GM12875 (cell line): ENCODE measurements around the gene AGPAT3.
A peak's percentile ranks its signal among the peaks of the same experiment; 100 is the strongest.

ENCODE experiments used
- H3K4me3 ChIP-seq: one replicate; pipeline ENCODE4 v1.5.1; 2011; ENCODE audit warnings: low read depth, low read length, control low read depth
- TF ChIP-seq, protein P1 (sequence below): IDR thresholded peaks from 2 replicates; pipeline ENCODE4 v1.5.1; 2011; ENCODE audit warnings: low read depth, mild to moderate bottlenecking, control low read depth, inconsistent platforms, low read length, moderate library complexity, borderline replicate concordance; ENCODE audit not compliant: insufficient read depth

AGPAT3 gene

DNA sequence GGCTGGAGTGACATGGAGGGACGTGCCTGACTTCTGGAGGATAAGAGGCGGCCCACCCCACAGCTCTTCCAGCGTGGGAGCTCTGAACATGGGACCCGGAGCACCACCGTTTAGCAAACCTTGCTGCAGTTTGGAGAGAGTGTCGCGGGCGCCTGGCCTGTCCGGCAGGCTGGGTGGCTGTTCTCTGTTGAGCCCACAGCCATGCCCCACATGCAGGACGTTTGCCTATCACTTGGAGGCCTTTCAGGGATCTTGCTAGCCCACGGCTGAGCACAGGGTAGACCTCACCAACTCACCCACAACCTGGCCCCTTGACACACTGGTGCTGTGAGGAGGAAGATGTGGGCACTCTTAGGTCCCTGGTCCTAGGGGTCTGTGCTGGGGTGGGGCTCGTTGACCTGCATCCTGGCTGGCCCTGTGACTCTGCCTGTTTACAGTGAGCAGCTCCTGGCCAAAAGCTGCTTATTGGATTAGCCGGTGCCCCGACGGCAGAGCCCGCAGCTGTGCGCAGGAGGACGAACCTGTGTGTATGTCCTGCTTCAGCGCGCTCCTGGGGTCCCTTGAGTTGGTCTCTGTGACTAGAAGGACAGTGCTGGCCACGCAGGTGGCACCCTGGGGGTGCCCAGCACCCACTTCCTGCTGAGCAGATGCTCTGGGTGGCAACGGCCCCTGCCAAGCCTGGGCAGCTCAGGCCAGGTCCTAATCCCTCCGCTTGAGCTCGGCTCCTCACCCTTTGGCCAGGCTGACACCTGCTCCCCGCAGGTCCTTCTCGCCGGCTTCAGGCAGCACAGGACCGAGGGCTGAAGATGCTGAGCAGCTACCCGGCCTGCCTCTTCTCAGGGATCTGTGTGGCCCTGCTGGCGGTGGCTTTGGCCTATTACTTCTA lies 74.7 kb downstream of the AGPAT3 start:
- H3K4me3 ChIP-seq = peak overlapping the region; percentile 60

DNA sequence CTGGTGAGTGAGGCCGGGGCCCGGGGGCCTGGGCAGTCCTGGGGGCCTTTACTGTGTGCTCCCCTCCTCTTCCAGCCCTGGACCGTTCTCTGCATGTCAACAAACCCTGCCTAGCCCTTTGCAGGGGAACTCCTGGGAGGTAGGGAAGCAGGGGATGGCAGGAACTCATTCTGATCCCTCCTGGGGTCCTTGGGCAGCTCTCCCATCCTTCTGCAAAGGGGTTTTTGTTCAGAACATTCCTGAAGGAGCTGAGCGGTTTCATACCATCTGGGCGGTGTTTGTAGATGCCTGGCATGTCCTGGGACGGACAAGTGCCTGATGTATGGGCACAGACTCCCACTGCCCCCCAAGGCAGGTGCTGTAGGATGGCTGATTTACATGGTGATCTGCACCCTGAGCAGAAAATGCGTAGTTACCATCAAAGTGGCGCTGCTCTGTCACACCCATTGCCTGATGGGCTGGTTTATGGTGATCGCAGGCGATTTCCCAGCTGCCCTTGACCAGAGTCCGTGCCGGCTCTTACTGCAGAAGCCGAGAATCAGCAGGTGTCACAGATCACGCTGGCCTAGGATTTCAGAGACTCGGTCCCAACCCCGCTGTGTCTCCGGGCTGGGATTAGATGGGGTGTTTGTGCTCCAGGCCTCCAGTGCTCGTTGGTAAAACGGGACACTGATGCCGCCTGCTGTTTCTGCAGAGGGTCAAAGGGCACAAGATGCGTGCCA lies 75.5 kb downstream of the AGPAT3 start:
- no peak overlapping the region for H3K4me3 ChIP-seq
- TF ChIP-seq, protein P1, sequence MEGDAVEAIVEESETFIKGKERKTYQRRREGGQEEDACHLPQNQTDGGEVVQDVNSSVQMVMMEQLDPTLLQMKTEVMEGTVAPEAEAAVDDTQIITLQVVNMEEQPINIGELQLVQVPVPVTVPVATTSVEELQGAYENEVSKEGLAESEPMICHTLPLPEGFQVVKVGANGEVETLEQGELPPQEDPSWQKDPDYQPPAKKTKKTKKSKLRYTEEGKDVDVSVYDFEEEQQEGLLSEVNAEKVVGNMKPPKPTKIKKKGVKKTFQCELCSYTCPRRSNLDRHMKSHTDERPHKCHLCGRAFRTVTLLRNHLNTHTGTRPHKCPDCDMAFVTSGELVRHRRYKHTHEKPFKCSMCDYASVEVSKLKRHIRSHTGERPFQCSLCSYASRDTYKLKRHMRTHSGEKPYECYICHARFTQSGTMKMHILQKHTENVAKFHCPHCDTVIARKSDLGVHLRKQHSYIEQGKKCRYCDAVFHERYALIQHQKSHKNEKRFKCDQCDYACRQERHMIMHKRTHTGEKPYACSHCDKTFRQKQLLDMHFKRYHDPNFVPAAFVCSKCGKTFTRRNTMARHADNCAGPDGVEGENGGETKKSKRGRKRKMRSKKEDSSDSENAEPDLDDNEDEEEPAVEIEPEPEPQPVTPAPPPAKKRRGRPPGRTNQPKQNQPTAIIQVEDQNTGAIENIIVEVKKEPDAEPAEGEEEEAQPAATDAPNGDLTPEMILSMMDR = no peak

More for the DNA sequence above, 74.7 kb downstream of the AGPAT3 start:
- TF ChIP-seq, protein P1 = no peak

DNA sequence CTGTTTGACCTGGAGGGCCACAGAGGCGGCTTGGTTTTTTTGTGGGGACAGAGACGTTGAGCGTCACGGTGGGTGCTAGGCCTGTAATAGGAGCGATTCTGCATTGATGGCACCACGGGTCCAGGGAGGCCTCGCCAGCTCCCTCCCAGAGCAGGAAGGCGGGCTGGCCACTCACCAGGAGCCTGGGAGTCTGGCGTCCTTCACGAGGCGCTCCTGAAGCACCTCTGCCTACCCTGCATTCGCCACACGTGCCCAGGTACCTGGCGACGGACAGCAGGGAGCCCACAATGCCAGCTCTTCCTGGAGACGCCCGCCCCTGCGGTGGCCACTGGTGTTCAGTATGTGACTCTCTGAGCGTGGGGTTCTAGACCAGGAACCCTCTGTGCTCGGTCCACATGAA lies 77.2 kb downstream of the AGPAT3 start:
- H3K4me3 ChIP-seq = no peak overlapping the region
- TF ChIP-seq, protein P1 = no peak

DNA sequence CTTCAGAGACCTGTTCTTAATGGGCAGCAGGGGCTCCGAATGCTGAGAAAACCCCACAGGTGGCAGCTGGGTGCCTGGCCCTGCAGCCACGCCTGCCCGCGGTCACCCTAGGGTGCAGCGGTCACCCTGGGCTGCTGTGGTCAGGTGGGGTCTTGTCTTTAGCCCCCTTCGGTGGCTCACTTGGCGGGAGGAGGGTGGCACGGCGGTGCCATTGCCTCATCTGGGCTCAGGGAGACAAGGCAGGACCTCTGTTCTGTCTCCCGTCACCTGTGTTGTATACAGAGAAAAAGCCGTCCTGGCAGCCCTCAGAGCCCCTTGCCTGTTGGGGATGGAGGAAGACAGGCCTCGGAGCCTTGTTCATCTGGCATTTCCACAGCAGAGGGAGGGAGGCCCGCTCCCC lies 77.6 kb downstream of the AGPAT3 start:
- TF ChIP-seq, protein P1 = no peak
- H3K4me3 ChIP-seq = no peak overlapping the region

DNA sequence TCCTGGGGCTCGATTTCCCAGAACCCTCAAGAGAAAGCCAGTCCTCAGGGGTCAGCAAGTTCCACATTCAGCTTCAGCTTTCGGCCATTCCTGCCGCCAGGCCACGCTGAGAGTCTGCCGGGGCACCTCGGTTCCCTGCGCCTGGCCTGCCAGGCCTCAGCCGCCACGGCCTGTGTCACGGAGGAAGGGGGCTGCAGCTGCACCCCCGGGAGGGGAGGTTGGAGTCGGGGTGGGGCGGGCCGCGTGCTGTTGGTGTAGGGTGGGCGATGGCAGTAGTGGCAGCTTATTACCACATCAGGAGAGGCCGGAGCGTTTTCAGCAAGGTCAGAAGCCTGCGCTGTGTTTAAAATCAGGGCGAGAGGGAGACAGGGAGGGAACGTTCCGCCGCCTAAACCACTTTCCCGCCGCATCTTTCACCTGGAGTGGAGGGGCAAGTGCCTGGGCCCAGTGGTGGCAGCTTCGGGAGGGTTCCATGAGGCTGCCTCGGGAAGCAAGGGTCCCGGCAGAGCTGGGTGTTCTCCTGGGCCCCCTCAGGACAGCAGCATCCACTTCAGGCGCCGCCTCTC lies 78.6 kb downstream of the AGPAT3 start:
- no peak overlapping the region for H3K4me3 ChIP-seq
- TF ChIP-seq, protein P1 = no peak

DNA sequence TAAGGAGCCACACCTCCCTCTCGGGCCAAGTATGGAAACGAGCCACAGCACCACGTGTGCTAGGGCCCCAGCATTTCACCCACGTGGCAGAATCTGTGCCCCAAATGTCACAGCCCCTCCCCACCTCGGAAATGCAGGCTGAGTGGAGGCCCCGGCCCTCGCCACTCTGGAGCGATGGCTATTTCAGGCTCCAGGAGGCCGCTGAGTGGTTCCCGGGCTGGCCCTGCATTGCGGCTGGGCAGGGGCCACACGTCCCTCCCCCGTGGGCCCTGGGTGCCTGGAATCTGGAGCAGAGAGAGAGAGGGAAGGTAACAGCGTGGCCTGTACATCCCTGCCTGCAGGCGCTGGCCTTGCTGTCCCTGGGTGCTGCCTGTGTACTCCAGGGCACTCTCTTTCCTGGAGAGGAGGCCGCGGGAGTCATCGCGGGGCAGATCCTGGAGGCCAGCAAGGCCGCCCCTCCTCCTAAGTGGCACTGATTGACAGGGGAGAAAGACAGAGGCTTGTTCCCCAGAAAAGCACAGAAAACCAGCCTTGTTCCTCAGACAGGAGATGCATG lies 79.1 kb downstream of the AGPAT3 start:
- TF ChIP-seq, protein P1 = no peak
- H3K4me3 ChIP-seq = no peak overlapping the region
